HepG2 (cell line): Measurements from ENCODE around the gene ARMCX2. TPM values are rescaled to one million over a fixed set of nuclear protein-coding genes. Genes with fewer than 3 reads are reported as not detected.

ENCODE experiments used
- ATAC-seq: fragments of 200-7000 bp; cut with Tn5 transposase; 3 replicates; pipeline ENCODE4 v1.9.1; 2020; ENCODE audit warnings: mild to moderate bottlenecking, moderate library complexity
- Bru-seq: library from RNA; stranded (reverse); fragments of 400-500 nt; gene quantifications from one replicate; lab custom pipeline; 2021; lab: Mats Ljungman, UMichigan
- BruChase-seq, 2 experiments: library from RNA; stranded (reverse); fragments of 400-500 nt; gene quantifications; one replicate each; lab custom pipeline; 2021; lab: Mats Ljungman, UMichigan
- BruUV-seq: library from RNA; stranded (reverse); fragments of 400-500 nt; replicated peaks from 2 replicates; lab custom pipeline; 2021; lab: Mats Ljungman, UMichigan
- CTCF ChIA-PET: fragments of 300-600 bp; formaldehyde crosslinking; extraction: SDS; loops from one replicate; lab custom pipeline; 2021; ENCODE audit warnings: low total read pairs, inconsistent platforms, low intra/inter-chr PET ratio; lab: Yijun Ruan, JAX
- POLR2A ChIA-PET: fragments of 350-600 bp; sonication (Branson Sonifier 250); formaldehyde crosslinking; loops from one replicate; lab custom pipeline; 2020; ENCODE audit warnings: antibody characterized with exemption, inconsistent platforms; lab: Yijun Ruan, JAX
- DNase-seq: peaks from one replicate; pipeline ENCODE4 v3.0.0-alpha.2; 2015; ENCODE audit warnings: low spot score
- FAIRE-seq: peaks from 3 replicates; lab custom pipeline; 2011; peaks lifted over from hg19 to GRCh38; lab: Jason Lieb, UNC
- H2AFZ ChIP-seq: one replicate; pipeline ENCODE4 v1.6.1; 2011; ENCODE audit warnings: low read length, inconsistent platforms
- H3K27ac ChIP-seq: fragments of 300-600 bp; 3 replicates; pipeline ENCODE4 v1.8.0; 2011; ENCODE audit warnings: mixed run types, mild to moderate bottlenecking, mixed read lengths, low read length, inconsistent platforms; ENCODE audit not compliant: insufficient read depth; ENCODE audit errors: extremely low read length
- H3K27me3 ChIP-seq, 2 experiments: fragments of 200-600 bp in 1 of 2; 2 replicates in 1 of 2; 3 replicates in 1 of 2; pipeline versions ENCODE4 v1.6.0 to v1.8.0; 2011; ENCODE audit warnings: low read length in 2 of 2, mild to moderate bottlenecking in 2 of 2, moderate library complexity in 2 of 2, inconsistent platforms in 1 of 2; ENCODE audit not compliant: insufficient read depth in 2 of 2, control insufficient read depth in 1 of 2
- H3K36me3 ChIP-seq, 2 experiments: fragments of 200-600 bp in 1 of 2; replicated peaks in 1 of 2; 2 replicates in 1 of 2; 3 replicates in 1 of 2; pipeline versions ENCODE4 v1.5.1 to v1.8.0; 2011; ENCODE audit warnings: low read length in 2 of 2, inconsistent platforms in 1 of 2; ENCODE audit not compliant: insufficient read depth in 2 of 2, control insufficient read depth in 1 of 2
- H3K4me1 ChIP-seq: 2 replicates; pipeline ENCODE4 v1.5.1; 2012; ENCODE audit warnings: low read length, inconsistent platforms; ENCODE audit not compliant: insufficient read depth
- H3K4me2 ChIP-seq: 2 replicates; pipeline ENCODE4 v1.6.0; 2011; ENCODE audit warnings: low read depth, low read length, inconsistent platforms
- H3K4me3 ChIP-seq, 3 experiments: fragments of 200-600 bp in 1 of 3; sonication (generic), shearing (Covaris generic) in 1 of 3; replicated peaks in 1 of 3; 2 replicates each; pipeline ENCODE4 v1.5.1; 2011 to 2016; ENCODE audit warnings: low read length in 3 of 3, inconsistent platforms in 2 of 3, low read depth in 2 of 3, mild to moderate bottlenecking in 2 of 3, control low read depth in 1 of 3, mixed read lengths in 1 of 3; ENCODE audit not compliant: insufficient read depth in 1 of 3
- H3K79me2 ChIP-seq: one replicate; pipeline ENCODE4 v1.6.1; 2011; ENCODE audit warnings: low read length, inconsistent platforms; ENCODE audit not compliant: insufficient read depth
- H3K9ac ChIP-seq: 2 replicates; pipeline ENCODE4 v1.6.0; 2011; ENCODE audit warnings: mild to moderate bottlenecking, low read depth, low read length, inconsistent platforms; ENCODE audit not compliant: insufficient read depth
- H3K9me3 ChIP-seq: 2 replicates; pipeline ENCODE4 v1.5.1; 2012; ENCODE audit warnings: mild to moderate bottlenecking, low read length
- H4K20me1 ChIP-seq: 2 replicates; pipeline ENCODE4 v1.6.0; 2011; ENCODE audit warnings: inconsistent platforms, mild to moderate bottlenecking, low read length, moderate library complexity; ENCODE audit not compliant: insufficient read depth
- FOXP1 ChIP-seq, 2 experiments: fragments of 450-650 bp in 1 of 2; IDR thresholded peaks; 2 replicates each; pipeline ENCODE4 v1.6.1; 2017 to 2018; ENCODE audit warnings: antibody characterized with exemption in 1 of 2
- GRHL1 ChIP-seq: sonication (generic); formaldehyde crosslinking; conservative IDR thresholded peaks from 2 replicates; pipeline ENCODE4 v1.8.0; 2022; ENCODE audit warnings: missing genetic modification reagents
- KLF12 ChIP-seq: sonication (generic); formaldehyde crosslinking; IDR thresholded peaks from 2 replicates; pipeline ENCODE4 v1.4.0; 2020; ENCODE audit warnings: missing genetic modification reagents, borderline replicate concordance
- MTF2 ChIP-seq: sonication (generic); formaldehyde crosslinking; IDR thresholded peaks from 2 replicates; pipeline ENCODE4 v1.5.0; 2020; ENCODE audit warnings: missing genetic modification reagents, borderline replicate concordance
- PRDM4 ChIP-seq: sonication (generic); formaldehyde crosslinking; IDR thresholded peaks from 2 replicates; pipeline ENCODE4 v1.9.0; 2021; ENCODE audit warnings: missing genetic modification reagents, borderline replicate concordance
- STAT6 ChIP-seq: sonication (generic); formaldehyde crosslinking; IDR thresholded peaks from 2 replicates; pipeline ENCODE4 v1.4.0; 2020; ENCODE audit warnings: missing genetic modification reagents, mild to moderate bottlenecking, borderline replicate concordance
- ZNF296 ChIP-seq: sonication (generic); formaldehyde crosslinking; conservative IDR thresholded peaks from 2 replicates; pipeline ENCODE4 v1.5.0; 2020; ENCODE audit warnings: mild to moderate bottlenecking, missing genetic modification reagents
- ZNF552 ChIP-seq: sonication (generic); formaldehyde crosslinking; IDR thresholded peaks from 2 replicates; pipeline ENCODE4 v1.9.0; 2022; ENCODE audit warnings: missing genetic modification reagents, mild to moderate bottlenecking, borderline replicate concordance
- ZSCAN22 ChIP-seq: sonication (generic); formaldehyde crosslinking; IDR thresholded peaks from 2 replicates; pipeline ENCODE4 v1.4.0; 2020; ENCODE audit warnings: mild to moderate bottlenecking, missing genetic modification reagents
- WGBS: methylation state at CpG from one replicate; pipeline ENCODE4 v1.1.6; 2017; ENCODE audit warnings: low lambda C conversion rate; 5-methylcytosine and 5-hydroxymethylcytosine counted together
- in situ Hi-C: cut with HindIII; loops from 2 replicates; pipeline ENCODE4 v1.10.0; 2017; ENCODE audit warnings: low pct_unique_long_range_greater_than_20kb; ENCODE audit not compliant: extremely low pct_ligation_motif_present
- intact Hi-C: fragments of 100-400 bp; cut with micrococcal nuclease; formaldehyde crosslinking; loops from one replicate; pipeline ENCODE4 v1.10.0; 2022; ENCODE audit not compliant: unreplicated experiment
- long read RNA-seq, 2 experiments: library from RNA in 1 of 2; library from polyadenylated mRNA in 1 of 2; stranded (forward) in 1 of 2; unstranded in 1 of 2; transcript quantifications; one replicate each; pipeline ENCODE4 v2.0.0, GENCODE V29; 2019 to 2022
- polyA minus RNA-seq, 3 experiments: library from RNA; depleted of rRNA, polyadenylated mRNA; stranded (reverse); fragments of >200 nt; gene quantifications; 2 replicates each; pipeline ENCODE4 v1.2.3, GENCODE V29; 2011; ENCODE audit warnings: low replicate concordance in 1 of 3
- polyA plus RNA-seq, 8 experiments: library from polyadenylated mRNA; depleted of rRNA in 3 of 8; stranded (reverse) in 7 of 8; unstranded in 1 of 8; fragments of >200 nt; fragmentation: Illumina TruSeq in 4 of 8; extraction: Trizol in 4 of 8; gene quantifications; 2 replicates each; pipeline versions ENCODE4 v1.2.1 to v1.2.3, GENCODE V29; 2011 to 2016; ENCODE audit warnings: low read depth in 4 of 8, missing spikeins in 1 of 8, mixed read lengths in 1 of 8; ENCODE audit not compliant: insufficient read depth in 1 of 8
- total RNA-seq, 5 experiments: library from RNA; depleted of rRNA; stranded (reverse); fragments of >200 nt; fragmentation: Illumina TruSeq; extraction: Trizol; gene quantifications; 2 replicates each; pipeline ENCODE4 v1.2.3, GENCODE V29; 2016; ENCODE audit warnings: low read depth in 1 of 5

ARMCX2 gene
- total RNA-seq (2016; rRNA removed; fragmentation: Illumina TruSeq; extraction: Trizol) (not detected in 2 replicates), polyA plus RNA-seq (2011; rRNA removed) (not detected in 2 replicates), polyA minus RNA-seq (2011; rRNA and poly(A)+ RNA removed; ENCODE audit: low replicate concordance) (0.05 TPM in 1 of 2 replicates, not detected in the other), Bru-seq, nascent RNA (percentile 12 among the genes with signal in this experiment), BruChase-seq, experiment 1, labeled RNA remaining after a 6-hour chase (not detected), BruChase-seq, experiment 2, labeled RNA remaining after a 2-hour chase (not detected)
- not detected in 2 replicates for total RNA-seq (2016; cell fraction: cytosol; rRNA removed; fragmentation: Illumina TruSeq; extraction: Trizol; ENCODE audit: low read depth)
- total RNA-seq (2016; cell fraction: insoluble cytoplasmic fraction; rRNA removed; fragmentation: Illumina TruSeq; extraction: Trizol): not detected in 2 replicates
- total RNA-seq (2016; cell fraction: membrane; rRNA removed; fragmentation: Illumina TruSeq; extraction: Trizol): not detected in 2 replicates
- not detected in 2 replicates for total RNA-seq (2016; cell fraction: nucleus; rRNA removed; fragmentation: Illumina TruSeq; extraction: Trizol)
- polyA plus RNA-seq (2011; cell fraction: cytosol; rRNA removed): not detected in 2 replicates
- not detected in 2 replicates for polyA plus RNA-seq (2011; cell fraction: nucleus; rRNA removed)
- polyA plus RNA-seq (2012): not detected in 2 replicates
- polyA plus RNA-seq (2016; cell fraction: cytosol; fragmentation: Illumina TruSeq; extraction: Trizol; ENCODE audit: low read depth): not detected in 2 replicates
- polyA plus RNA-seq (2016; cell fraction: insoluble cytoplasmic fraction; fragmentation: Illumina TruSeq; extraction: Trizol; ENCODE audit: low read depth): not detected in 2 replicates
- not detected in 2 replicates for polyA plus RNA-seq (2016; cell fraction: membrane; fragmentation: Illumina TruSeq; extraction: Trizol; ENCODE audit: low read depth)
- polyA plus RNA-seq (2016; cell fraction: nucleus; fragmentation: Illumina TruSeq; extraction: Trizol; ENCODE audit: insufficient read depth, low read depth): not detected in 2 replicates
- polyA minus RNA-seq (2011; cell fraction: cytosol; rRNA and poly(A)+ RNA removed): not detected in 2 replicates
- not detected in 2 replicates for polyA minus RNA-seq (2011; cell fraction: nucleus; rRNA and poly(A)+ RNA removed)
- long read RNA-seq, experiment 1: 0 reads
- long read RNA-seq, experiment 2: 0 reads

GRCh38 chrX:101659601-101660063 lies at the start of gene ARMCX2:
ARMCX2 (minus strand) TSS chrX:101659850; CDS start chrX:101657588, 2,262 bp downstream.
- Histone ChIP-seq H3K27ac (no peak within 1 kb of the TSS), H3K27me3 (no peaks in the 10 kb centered on the region; a peak in 1 of 5 replicates), H2AFZ (no peak within 1 kb of the TSS), H3K4me2 (no peak within 1 kb of the TSS), H3K4me3 (no peak within 1 kb of the TSS), H3K36me3 (no peaks in the 10 kb centered on the region), H3K79me2 (no peaks in the 10 kb centered on the region), H4K20me1 (no peaks in the 10 kb centered on the region), H3K9ac (no peak within 1 kb of the TSS), H3K9me3 (no peaks in the 10 kb centered on the region), H3K4me1 (no peaks in the 10 kb centered on the region)
- in situ Hi-C loops (no loop called here), intact Hi-C loops (no loop called here)
- CTCF ChIA-PET: no interaction called here
- POLR2A ChIA-PET: no interaction called here
- WGBS: 9% methylated on average over 11 of the region's 22 CpGs
- no peak for FAIRE-seq
- no TSS peak for BruUV-seq
- ATAC-seq: no peak
- DNase-seq: no peak
- TF ChIP-seq ZNF296 (CRISPR knock-in tag): no peak
- no peak for TF ChIP-seq KLF12 (CRISPR knock-in tag)
- TF ChIP-seq ZNF552 (CRISPR knock-in tag): no peak
- no peak for TF ChIP-seq STAT6 (CRISPR knock-in tag)
- TF ChIP-seq GRHL1 (CRISPR knock-in tag): no peak
- no peak for TF ChIP-seq PRDM4 (CRISPR knock-in tag)
- no peak for TF ChIP-seq MTF2
- TF ChIP-seq FOXP1 (IDR thresholded peaks at IDR 0.05): no peak
- no peak for TF ChIP-seq FOXP1 (CRISPR knock-in tag; IDR thresholded peaks at IDR 0.05)
- no peak for TF ChIP-seq ZSCAN22 (CRISPR knock-in tag)
